LHCN-M2 (cell line): ENCODE results near the gene ZCCHC3. TPM values are rescaled to one million over a fixed set of nuclear protein-coding genes. Genes with fewer than 3 reads are reported as not detected.

Experiments used
- DNase-seq: peaks from one replicate; pipeline ENCODE4 v3.0.0-alpha.2; 2012; ENCODE audit warnings: low read depth
- total RNA-seq: library from RNA; depleted of rRNA; stranded (reverse); fragments of >200 nt; gene quantifications from 2 replicates; pipeline ENCODE4 v1.2.3, GENCODE V29; 2014; rRNA removed

Gene ZCCHC3
- total RNA-seq, 1 experiment from 2014 or later, result 15.9 TPM

- DNase-seq, result no peak
These were observed 48.8 kb downstream of the ZCCHC3 start for GRCh38 chr20:346033-346639.

GRCh38 chr20:346640-347316 is 49.4 kb downstream of the ZCCHC3 start, which contains the start of gene NRSN2:
TSS of gene NRSN2 (plus strand) at chr20:347111. CDS start at chr20:349644, 2,533 bp downstream.
- peak; percentile 66 for DNase-seq

DNA sequence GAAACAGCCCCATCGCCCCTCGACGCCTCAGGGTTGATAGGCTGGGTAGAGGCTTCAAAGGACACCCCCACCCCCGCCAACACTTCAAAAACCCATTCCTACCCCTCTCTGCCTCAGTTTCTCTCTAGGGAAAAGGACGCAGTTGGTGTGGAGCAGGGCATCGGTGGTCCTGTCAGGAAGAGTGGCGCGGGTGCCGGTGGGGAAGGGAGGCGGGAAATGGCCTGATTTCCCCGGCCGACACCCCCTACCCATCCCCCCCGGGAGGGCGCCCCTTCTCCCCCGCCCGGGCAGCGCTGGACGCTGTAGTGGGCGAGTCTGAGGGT is 49.9 kb downstream of the ZCCHC3 start:
- no peak for DNase-seq

DNA sequence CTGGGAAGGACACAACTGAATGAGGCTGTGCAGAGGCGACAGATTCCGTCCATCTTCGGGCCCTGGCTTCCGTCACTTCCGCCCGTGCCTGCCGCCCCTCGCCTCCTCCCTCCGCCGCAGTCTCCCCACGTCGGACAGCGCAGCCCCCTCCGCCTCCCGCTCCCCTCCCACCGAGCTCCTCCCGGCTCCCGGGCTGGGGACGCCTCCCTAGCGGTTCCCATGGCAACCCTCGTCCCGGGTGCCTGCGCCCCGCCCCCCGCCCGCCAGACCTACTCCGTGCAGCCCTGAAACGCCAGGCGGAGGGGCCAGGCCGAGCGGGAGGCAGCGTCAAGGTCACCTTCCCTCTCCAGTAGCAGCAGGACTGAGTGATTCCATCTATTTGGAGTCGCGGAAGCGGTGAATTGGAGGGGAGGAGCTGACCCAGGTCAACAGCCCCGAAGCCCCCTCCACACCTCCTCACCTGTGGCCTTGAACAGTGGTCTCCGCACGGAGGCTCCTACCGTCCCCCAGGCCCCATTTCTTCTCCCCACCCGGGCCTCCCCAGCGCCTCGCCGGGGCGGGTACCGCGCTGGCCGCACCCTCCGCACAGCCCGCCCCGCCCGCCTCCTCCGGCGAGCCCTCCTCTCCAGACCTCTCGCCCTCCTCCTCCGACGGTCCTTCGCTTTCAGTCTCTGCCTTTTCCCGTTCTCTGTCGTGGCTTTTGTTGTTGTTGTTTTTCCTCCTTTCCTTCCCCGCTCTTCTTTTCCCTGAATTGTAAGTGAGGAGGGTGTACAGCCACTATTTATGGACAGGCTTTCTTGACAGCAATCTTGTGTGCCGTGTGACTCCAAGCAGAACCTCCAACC is 50.5 kb downstream of the ZCCHC3 start:
- peak; percentile 91 for DNase-seq

DNA sequence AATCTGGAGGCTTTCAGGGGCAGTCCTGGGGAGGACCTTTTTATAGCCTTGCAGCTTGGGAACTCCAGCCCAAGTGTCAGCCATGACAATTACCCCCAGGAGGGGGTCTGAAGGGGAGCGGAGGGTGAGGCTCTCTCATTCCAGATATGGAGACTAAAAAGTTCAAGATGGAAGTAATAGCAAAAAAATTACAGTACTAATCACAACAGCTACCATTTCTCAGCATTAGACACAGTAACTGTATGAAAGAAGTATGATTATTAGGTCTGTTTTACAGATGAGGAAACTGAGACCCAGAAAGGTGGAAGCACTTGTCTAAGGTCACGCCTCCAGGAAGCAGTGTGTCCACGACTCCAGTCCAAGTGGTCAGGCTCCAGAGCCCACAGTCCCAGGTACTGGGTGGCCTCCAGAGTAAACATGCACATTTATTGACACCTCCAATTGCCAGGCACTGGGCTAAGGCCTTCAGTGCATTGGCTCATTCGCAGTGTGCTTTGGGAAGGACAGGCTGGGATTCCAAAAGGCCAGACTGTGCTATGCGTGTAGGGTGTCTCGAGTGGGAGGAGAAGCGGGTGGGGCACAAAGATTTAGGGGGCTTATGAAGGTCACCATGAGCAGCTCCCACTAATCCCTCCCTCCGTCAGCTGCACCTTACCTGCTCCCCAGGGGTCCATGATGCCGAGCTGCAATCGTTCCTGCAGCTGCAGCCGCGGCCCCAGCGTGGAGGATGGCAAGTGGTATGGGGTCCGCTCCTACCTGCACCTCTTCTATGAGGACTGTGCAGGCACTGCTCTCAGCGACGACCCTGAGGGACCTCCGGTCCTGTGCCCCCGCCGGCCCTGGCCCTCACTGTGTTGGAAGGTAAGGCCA is 51.8 kb downstream of the ZCCHC3 start:
- DNase-seq, result no peak

Other genes with a start within 250 kb of the ZCCHC3 start
- gene DEFB125, start 209.9 kb upstream of the ZCCHC3 start, total RNA-seq, result not detected in 2 replicates
- gene DEFB126, start 155.0 kb upstream of the ZCCHC3 start, total RNA-seq, result not detected in 2 replicates
- gene DEFB127, start 140.1 kb upstream of the ZCCHC3 start, total RNA-seq, result not detected in 2 replicates
- gene DEFB128, start 107.9 kb upstream of the ZCCHC3 start, total RNA-seq, result not detected in 2 replicates
- not detected in 2 replicates for gene DEFB129, start 70.3 kb upstream of the ZCCHC3 start, total RNA-seq
- gene DEFB132, start 39.8 kb upstream of the ZCCHC3 start, total RNA-seq, result not detected in 2 replicates
- gene C20orf96, start 6.8 kb upstream of the ZCCHC3 start, total RNA-seq, result 2.5 and 2.8 TPM in 2 replicates
- 8.2 and 9.9 TPM in 2 replicates for gene SOX12, start 28.0 kb downstream of the ZCCHC3 start, total RNA-seq
- 59.2 and 65.6 TPM in 2 replicates for gene NRSN2, start 49.5 kb downstream of the ZCCHC3 start, total RNA-seq
- gene TRIB3, start 83.2 kb downstream of the ZCCHC3 start, total RNA-seq, result 1.3 and 1.6 TPM in 2 replicates
- gene RBCK1, start 110.7 kb downstream of the ZCCHC3 start, total RNA-seq, result 80.2 and 91.0 TPM in 2 replicates
- 30.0 and 34.6 TPM in 2 replicates for gene TBC1D20, start 165.0 kb downstream of the ZCCHC3 start, total RNA-seq
- 116 and 137 TPM in 2 replicates for gene CSNK2A1, start 246.2 kb downstream of the ZCCHC3 start, total RNA-seq